HepG2 (cell line): ENCODE data around the gene JPH4. TPM values are rescaled to one million over a fixed set of nuclear protein-coding genes. Genes with fewer than 3 reads are reported as not detected.

Experiments used
- FOXK1 ChIP-seq: sonication (generic); formaldehyde crosslinking; IDR thresholded peaks from 2 replicates; pipeline ENCODE4 v1.4.0; 2020; ENCODE audit warnings: low read depth, missing genetic modification reagents, borderline replicate concordance
- GATAD2A ChIP-seq: IDR thresholded peaks from 2 replicates; pipeline ENCODE4 v1.6.1; 2016
- IRF2 ChIP-seq: IDR thresholded peaks from 2 replicates; pipeline ENCODE4 v1.6.1; 2018; ENCODE audit warnings: missing genetic modification reagents, missing compliant biosample characterization
- ISX ChIP-seq: sonication (generic); formaldehyde crosslinking; conservative IDR thresholded peaks from 2 replicates; pipeline ENCODE4 v1.5.0; 2020; ENCODE audit warnings: missing genetic modification reagents
- JUND ChIP-seq: sonication (generic); formaldehyde crosslinking; IDR thresholded peaks from 2 replicates; pipeline ENCODE4 v1.8.0; 2022; ENCODE audit warnings: mild to moderate bottlenecking, missing genetic modification reagents
- KLF15 ChIP-seq: sonication (generic); formaldehyde crosslinking; IDR thresholded peaks from 2 replicates; pipeline ENCODE4 v1.8.1; 2023; ENCODE audit warnings: borderline replicate concordance, mild to moderate bottlenecking, inconsistent platforms, missing genetic modification reagents, mixed read lengths
- MED1 ChIP-seq: sonication (generic); formaldehyde crosslinking; IDR thresholded peaks from 2 replicates; pipeline ENCODE4 v1.4.0; 2020; ENCODE audit warnings: missing genetic modification reagents
- MTA3 ChIP-seq: sonication (generic); formaldehyde crosslinking; IDR thresholded peaks from 2 replicates; pipeline ENCODE4 v1.4.0; 2020; ENCODE audit warnings: missing genetic modification reagents
- NCOA1 ChIP-seq: sonication (generic); formaldehyde crosslinking; IDR thresholded peaks from 2 replicates; pipeline ENCODE4 v1.9.0; 2021; ENCODE audit warnings: missing genetic modification reagents
- PITX1 ChIP-seq: sonication (generic); formaldehyde crosslinking; IDR thresholded peaks from 2 replicates; pipeline ENCODE4 v1.5.1; 2020; ENCODE audit warnings: mild to moderate bottlenecking, missing genetic modification reagents
- POGK ChIP-seq: sonication (generic); formaldehyde crosslinking; conservative IDR thresholded peaks from 2 replicates; pipeline ENCODE4 v1.8.0; 2022; ENCODE audit warnings: mild to moderate bottlenecking, moderate library complexity, missing genetic modification reagents
- POLR2A ChIP-seq, 2 experiments: IDR thresholded peaks; 2 replicates each; pipeline ENCODE4 v1.6.1; 2011; ENCODE audit warnings: low read depth in 2 of 2, low read length in 2 of 2, mild to moderate bottlenecking in 1 of 2, moderate library complexity in 1 of 2; ENCODE audit not compliant: insufficient read depth in 1 of 2
- RFX5 ChIP-seq: IDR thresholded peaks from 2 replicates; pipeline ENCODE4 v1.6.1; 2011; ENCODE audit warnings: low read depth, low read length, improper control_type of control experiment
- RFXAP ChIP-seq: sonication (generic); formaldehyde crosslinking; IDR thresholded peaks from 2 replicates; pipeline ENCODE4 v1.4.0; 2020; ENCODE audit warnings: missing genetic modification reagents, borderline replicate concordance
- RXRA ChIP-seq: sonication (generic); formaldehyde crosslinking; IDR thresholded peaks from 2 replicates; pipeline ENCODE4 v1.5.1; 2020; ENCODE audit warnings: missing genetic modification reagents
- SCMH1 ChIP-seq: sonication (generic); formaldehyde crosslinking; IDR thresholded peaks from 2 replicates; pipeline ENCODE4 v1.9.0; 2021; ENCODE audit warnings: missing genetic modification reagents, mild to moderate bottlenecking, borderline replicate concordance
- SMAD9 ChIP-seq: sonication (generic); formaldehyde crosslinking; IDR thresholded peaks from 2 replicates; pipeline ENCODE4 v1.5.1; 2020; ENCODE audit warnings: mild to moderate bottlenecking, missing genetic modification reagents
- TERF1 ChIP-seq: sonication (generic); formaldehyde crosslinking; IDR thresholded peaks from 2 replicates; pipeline ENCODE4 v1.8.0; 2022; ENCODE audit warnings: mild to moderate bottlenecking, missing genetic modification reagents, moderate library complexity
- WIZ ChIP-seq: sonication (generic); formaldehyde crosslinking; IDR thresholded peaks from 2 replicates; pipeline ENCODE4 v1.5.1; 2020; ENCODE audit warnings: mild to moderate bottlenecking, missing genetic modification reagents
- ZBTB25 ChIP-seq: IDR thresholded peaks from 2 replicates; pipeline ENCODE4 v1.6.1; 2018; ENCODE audit warnings: missing genetic modification reagents
- ZBTB43 ChIP-seq: sonication (generic); formaldehyde crosslinking; conservative IDR thresholded peaks from 2 replicates; pipeline ENCODE4 v1.4.0; 2020; ENCODE audit warnings: missing genetic modification reagents
- ZNF121 ChIP-seq: sonication (generic); formaldehyde crosslinking; IDR thresholded peaks from 2 replicates; pipeline ENCODE4 v1.5.0; 2020; ENCODE audit warnings: mild to moderate bottlenecking, missing genetic modification reagents
- ZNF256 ChIP-seq: sonication (generic); formaldehyde crosslinking; conservative IDR thresholded peaks from 2 replicates; pipeline ENCODE4 v1.4.0; 2020; ENCODE audit warnings: missing genetic modification reagents
- ZNF3 ChIP-seq: IDR thresholded peaks from 2 replicates; pipeline ENCODE4 v1.7.0; 2017; ENCODE audit warnings: inconsistent platforms
- ZNF501 ChIP-seq: sonication (generic); formaldehyde crosslinking; IDR thresholded peaks from 2 replicates; pipeline ENCODE4 v1.5.1; 2020; ENCODE audit warnings: mild to moderate bottlenecking, moderate library complexity, missing genetic modification reagents
- ZNF674 ChIP-seq: sonication (generic); formaldehyde crosslinking; IDR thresholded peaks from 2 replicates; pipeline ENCODE4 v1.5.0; 2020; ENCODE audit warnings: low read depth, mild to moderate bottlenecking, missing genetic modification reagents
- ZNF782 ChIP-seq: sonication (generic); formaldehyde crosslinking; IDR thresholded peaks from 2 replicates; pipeline ENCODE4 v1.4.0; 2020; ENCODE audit warnings: missing genetic modification reagents, mild to moderate bottlenecking, borderline replicate concordance
- ZNF792 ChIP-seq: IDR thresholded peaks from 2 replicates; pipeline ENCODE4 v1.6.1; 2016
- ZNF816 ChIP-seq: sonication (generic); formaldehyde crosslinking; IDR thresholded peaks from 2 replicates; pipeline ENCODE4 v1.8.0; 2022; ENCODE audit warnings: missing genetic modification reagents, mild to moderate bottlenecking, borderline replicate concordance
- polyA plus RNA-seq, 8 experiments: library from polyadenylated mRNA; depleted of rRNA in 3 of 8; stranded (reverse) in 7 of 8; unstranded in 1 of 8; fragments of >200 nt; fragmentation: Illumina TruSeq in 4 of 8; extraction: Trizol in 4 of 8; gene quantifications; 2 replicates each; pipeline versions ENCODE4 v1.2.1 to v1.2.3, GENCODE V29; 2011 to 2016; ENCODE audit warnings: low read depth in 4 of 8, missing spikeins in 1 of 8, mixed read lengths in 1 of 8; ENCODE audit not compliant: insufficient read depth in 1 of 8
- total RNA-seq, 5 experiments: library from RNA; depleted of rRNA; stranded (reverse); fragments of >200 nt; fragmentation: Illumina TruSeq; extraction: Trizol; gene quantifications; 2 replicates each; pipeline ENCODE4 v1.2.3, GENCODE V29; 2016; ENCODE audit warnings: low read depth in 1 of 5

JPH4 gene
- total and polyA plus RNA-seq, 2 of the 13 experiments (the other 11 are each of a cell fraction or from before 2014, with no cell fraction given) = 0.08 to 0.22 TPM

- TF ChIP-seq RFX5 (no peak), ZNF256 (CRISPR knock-in tag) (no peak), RFXAP (CRISPR knock-in tag) (no peak), ZNF121 (CRISPR knock-in tag) (peak; percentile 98), ZNF674 (CRISPR knock-in tag) (no peak), ISX (CRISPR knock-in tag) (no peak), RXRA (CRISPR knock-in tag) (no peak), GATAD2A (CRISPR knock-in tag) (peak; percentile 44; the same call in 1 of the 2 replicates), SCMH1 (CRISPR knock-in tag) (no peak), POGK (no peak), IRF2 (CRISPR knock-in tag) (no peak), ZNF3 (CRISPR knock-in tag) (no peak), SMAD9 (no peak), ZNF792 (CRISPR knock-in tag) (no peak), ZBTB43 (CRISPR knock-in tag) (no peak), WIZ (0 out of 2 replicates have a peak, but pooled peaks have one; percentile 63), ZNF816 (no peak), ZNF782 (CRISPR knock-in tag) (no peak), MTA3 (CRISPR knock-in tag) (no peak), POLR2A (IDR thresholded peaks at IDR 0.05; ENCODE audit: insufficient read depth in 1 of 2, low read depth in 2 of 2, low read length in 2 of 2) (no peak), JUND (CRISPR knock-in tag) (no peak), PITX1 (CRISPR knock-in tag) (no peak), NCOA1 (no peak), MED1 (peak; percentile 11; the same call in 1 of the 2 replicates), TERF1 (CRISPR knock-in tag) (no peak), ZBTB25 (CRISPR knock-in tag) (no peak), FOXK1 (CRISPR knock-in tag) (no peak; the same call in 1 of the 2 replicates), KLF15 (no peak), ZNF501 (CRISPR knock-in tag) (no peak)
These were observed 11.6 kb upstream of the JPH4 start (continued) for GRCh38 chr14:23590198-23590597.
